B cell (primary cell): Measurements from ENCODE around the gene CSF1.

Experiments
- CTCF ChIP-seq: fragments of 200-600 bp; IDR thresholded peaks from one replicate; pipeline ENCODE4 v1.8.0; 2022; ENCODE audit warnings: antibody characterized with exemption, mild to moderate bottlenecking
- EZH2 ChIP-seq: IDR thresholded peaks from 2 replicates; pipeline ENCODE4 v1.6.1; 2012; ENCODE audit warnings: borderline replicate concordance, low read depth, mild to moderate bottlenecking, moderate library complexity, low read length; ENCODE audit not compliant: insufficient read depth, poor library complexity, severe bottlenecking

GRCh38 chr1:109942434-109942833, 31.8 kb downstream of the CSF1 start:
- TF ChIP-seq CTCF, result no peak
- TF ChIP-seq EZH2, result no peak
